K562 (cell line): ENCODE measurements around the gene MMP23B. TPM values are rescaled to one million over a fixed set of nuclear protein-coding genes. Genes with fewer than 3 reads are reported as not detected.
A peak's percentile ranks its signal among the peaks of the same experiment; 100 is the strongest.

ENCODE experiments used
- BDP1 ChIP-seq: IDR thresholded peaks from 3 replicates; pipeline ENCODE4 v1.6.1; 2011; ENCODE audit not compliant: insufficient read length, insufficient read depth
- CEBPG ChIP-seq, 3 experiments: fragments of 200-800 bp in 1 of 3; sonication (Bioruptor generic) in 1 of 3; sonication (generic) in 1 of 3; formaldehyde crosslinking in 1 of 3; IDR thresholded peaks in 2 of 3; conservative IDR thresholded peaks in 1 of 3; 2 replicates each; pipeline versions ENCODE4 v1.6.1 to v1.8.0; 2016 to 2022; ENCODE audit warnings: missing compliant biosample characterization in 2 of 3, missing genetic modification characterization in 2 of 3, mild to moderate bottlenecking in 1 of 3, missing genetic modification reagents in 1 of 3
- CHCHD3 ChIP-seq: fragments of 250-450 bp; sonication (Bioruptor Pico); IDR thresholded peaks from 2 replicates; pipeline ENCODE4 v2.1.2; 2022; ENCODE audit warnings: mild to moderate bottlenecking
- CREB1 ChIP-seq, 2 experiments: sonication (generic) in 1 of 2; formaldehyde crosslinking in 1 of 2; IDR thresholded peaks; 2 replicates each; pipeline versions ENCODE4 v1.6.1 to v1.8.0; 2012 to 2022; ENCODE audit warnings: inconsistent platforms in 1 of 2, mild to moderate bottlenecking in 1 of 2, missing genetic modification reagents in 1 of 2, moderate library complexity in 1 of 2
- E4F1 ChIP-seq: fragments of 250-450 bp; sonication (Bioruptor Pico); IDR thresholded peaks from 2 replicates; pipeline ENCODE4 v1.5.0; 2021; ENCODE audit warnings: mild to moderate bottlenecking, borderline replicate concordance
- ETV5 ChIP-seq: sonication (generic); formaldehyde crosslinking; IDR thresholded peaks from 2 replicates; pipeline ENCODE4 v1.4.0; 2020; ENCODE audit warnings: low read depth, mild to moderate bottlenecking, missing genetic modification reagents
- FIP1L1 ChIP-seq: fragments of 200-400 bp; formaldehyde crosslinking; IDR thresholded peaks from 2 replicates; pipeline ENCODE4 v1.6.1; 2018; ENCODE audit warnings: mild to moderate bottlenecking, low read depth, low read length; ENCODE audit not compliant: poor library complexity, severe bottlenecking
- FOXJ2 ChIP-seq: fragments of 200-800 bp; sonication (Bioruptor generic); IDR thresholded peaks from 2 replicates; pipeline ENCODE4 v1.6.1; 2016; ENCODE audit warnings: missing genetic modification characterization, missing compliant biosample characterization
- GATAD2A ChIP-seq: fragments of 450-650 bp; IDR thresholded peaks from 2 replicates; pipeline ENCODE4 v1.6.1; 2017
- MCM7 ChIP-seq, 2 experiments: fragments of 450-650 bp; IDR thresholded peaks; 2 replicates each; pipeline ENCODE4 v1.6.1; 2016 to 2018
- POLR2A ChIP-seq: fragments of 450-650 bp; conservative IDR thresholded peaks from 2 replicates; pipeline ENCODE4 v1.6.1; 2016
- PRDM10 ChIP-seq: fragments of 450-650 bp; IDR thresholded peaks from 2 replicates; pipeline ENCODE4 v1.6.1; 2018; ENCODE audit not compliant: partially characterized antibody
- RNF2 ChIP-seq: sonication (generic); IDR thresholded peaks from 2 replicates; pipeline ENCODE4 v1.6.1; 2016
- SMARCB1 ChIP-seq: IDR thresholded peaks from 2 replicates; pipeline ENCODE4 v1.6.1; 2011; ENCODE audit warnings: improper control_type of control experiment, low read depth; ENCODE audit not compliant: insufficient read length
- TCF7 ChIP-seq: sonication (generic); IDR thresholded peaks from 2 replicates; pipeline ENCODE4 v1.6.1; 2016; ENCODE audit warnings: antibody characterized with exemption, borderline replicate concordance
- THRB ChIP-seq: fragments of 450-650 bp; formaldehyde crosslinking; conservative IDR thresholded peaks from 2 replicates; pipeline ENCODE4 v1.4.0; 2022; ENCODE audit warnings: mild to moderate bottlenecking, missing genetic modification characterization
- ZNF121 ChIP-seq: sonication (generic); formaldehyde crosslinking; conservative IDR thresholded peaks from 2 replicates; pipeline ENCODE4 v1.8.0; 2022; ENCODE audit warnings: missing genetic modification reagents
- ZNF184 ChIP-seq: sonication (generic); formaldehyde crosslinking; IDR thresholded peaks from 2 replicates; pipeline ENCODE4 v1.5.0; 2020; ENCODE audit warnings: missing genetic modification reagents
- ZNF282 ChIP-seq: sonication (generic); formaldehyde crosslinking; IDR thresholded peaks from 2 replicates; pipeline ENCODE4 v1.8.1; 2023; ENCODE audit warnings: missing genetic modification reagents
- ZSCAN32 ChIP-seq: fragments of 450-650 bp; formaldehyde crosslinking; IDR thresholded peaks from 2 replicates; pipeline ENCODE4 v1.4.0; 2020; ENCODE audit warnings: mild to moderate bottlenecking, moderate library complexity
- polyA plus RNA-seq, 8 experiments: library from polyadenylated mRNA; depleted of rRNA in 4 of 8; stranded (reverse) in 5 of 8; unstranded in 3 of 8; fragments of >200 nt; fragmentation: Nextera tagmentation in 2 of 8; fragmentation: Illumina TruSeq in 1 of 8; extraction: Ambion mirVana in 2 of 8; extraction: Trizol in 1 of 8; gene quantifications; 2 replicates each; pipeline versions ENCODE4 v1.2.1 to v1.2.3, GENCODE V29; 2011 to 2014; ENCODE audit warnings: inconsistent platforms in 1 of 8, missing spikeins in 1 of 8
- total RNA-seq, 7 experiments: library from RNA; depleted of rRNA in 6 of 7; stranded (reverse); fragments of >200 nt in 6 of 7; fragmentation: Illumina TruSeq in 2 of 7; extraction: Trizol in 2 of 7; gene quantifications; 2 replicates each; pipeline versions ENCODE4 v1.2.1 to v1.2.3, GENCODE V29; 2011 to 2021; ENCODE audit warnings: low replicate concordance in 1 of 7

Gene MMP23B
- total and polyA plus RNA-seq, 9 of the 15 experiments (the other 6 are each of a cell fraction or from before 2014, with no cell fraction given): 0.28 to 1.2 (median 0.41) TPM; not detected in 5

- TF ChIP-seq PRDM10 (no peak), ZNF184 (CRISPR knock-in tag) (no peak), GATAD2A (0 out of 2 replicates have a peak, but pooled peaks have one; percentile 15), E4F1 (CRISPR knock-in tag) (0 out of 2 replicates have a peak, but pooled peaks have one; percentile 51), CREB1 (IDR thresholded peaks at IDR 0.05) (no peak), CREB1 (CRISPR knock-in tag; IDR thresholded peaks at IDR 0.05) (no peak), TCF7 (no peak), FOXJ2 (tag) (no peak), ZNF121 (no peak), ZSCAN32 (CRISPR knock-in tag) (no peak), CEBPG (CRISPR knock-in tag; IDR thresholded peaks at IDR 0.05) (no peak), CEBPG (tag; conservative IDR thresholded peaks at IDR 0.05 in 1 of 2, IDR thresholded peaks at IDR 0.05 in 1 of 2) (no peak), BDP1 (no peak), POLR2A (no peak), ETV5 (CRISPR knock-in tag) (no peak), ZNF282 (CRISPR knock-in tag) (peak; percentile 68; the same call in 1 of the 2 replicates), SMARCB1 (no peak), RNF2 (no peak), CHCHD3 (CRISPR knock-in tag) (no peak), THRB (CRISPR knock-in tag) (no peak), MCM7 (IDR thresholded peaks at IDR 0.05) (no peak), FIP1L1 (peak; percentile 32)
Observed at GRCh38 chr1:1616045-1616790, 15.8 kb upstream of the MMP23B start (continued).
